GM21576 (cell line): ENCODE results near the gene PLEKHN1.

Experiments used
- ATAC-seq: cut with Tn5 transposase; IDR thresholded peaks from one replicate; pipeline ENCODE4 v1.9.1; 2021; ENCODE audit warnings: mild to moderate bottlenecking, moderate library complexity; ENCODE audit not compliant: unreplicated experiment

Gene PLEKHN1

GRCh38 chr1:966135-966703 lies at the start of gene PLEKHN1:
PLEKHN1 (plus strand) TSS chr1:966482; CDS start chr1:966532, 50 bp downstream.
- no peak for ATAC-seq

GRCh38 chr1:917076-917459 lies 49.2 kb upstream of the PLEKHN1 start:
- ATAC-seq: no peak

- ATAC-seq: no peak
Observed at GRCh38 chr1:917466-918091, 48.7 kb upstream of the PLEKHN1 start.

GRCh38 chr1:918353-918752 lies 47.9 kb upstream of the PLEKHN1 start:
- no peak for ATAC-seq

GRCh38 chr1:918843-919242 lies 47.4 kb upstream of the PLEKHN1 start:
- ATAC-seq: no peak

- ATAC-seq: no peak
Observed at GRCh38 chr1:919271-919872, 46.9 kb upstream of the PLEKHN1 start.

GRCh38 chr1:920010-920409 lies 46.3 kb upstream of the PLEKHN1 start:
- no peak for ATAC-seq

GRCh38 chr1:920521-920920 lies 45.8 kb upstream of the PLEKHN1 start:
- no peak for ATAC-seq

- no peak for ATAC-seq
Observed at GRCh38 chr1:921011-921837, 45.1 kb upstream of the PLEKHN1 start.

- ATAC-seq: no peak
Observed at GRCh38 chr1:923131-923990, 42.9 kb upstream of the PLEKHN1 start, which contains the start of gene SAMD11. SAMD11 (plus strand) TSS chr1:923923; CDS start chr1:924432, 509 bp downstream.

- no peak for ATAC-seq
Observed at GRCh38 chr1:923991-924655, 42.2 kb upstream of the PLEKHN1 start.

- no peak for ATAC-seq
Observed at GRCh38 chr1:924656-925560, 41.4 kb upstream of the PLEKHN1 start.

GRCh38 chr1:925561-926421 lies 40.5 kb upstream of the PLEKHN1 start:
- ATAC-seq: no peak

GRCh38 chr1:927234-927633 lies 39.0 kb upstream of the PLEKHN1 start:
- ATAC-seq: no peak

GRCh38 chr1:927748-928147 lies 38.5 kb upstream of the PLEKHN1 start:
- ATAC-seq: no peak

GRCh38 chr1:928825-929661 lies 37.2 kb upstream of the PLEKHN1 start:
- no peak for ATAC-seq
